Sciatic nerve (tissue), 2 donors: ENCODE data around the gene OR5K2. TPM values are rescaled to one million over a fixed set of nuclear protein-coding genes. Genes with fewer than 3 reads are reported as not detected.
A peak's percentile ranks its signal among the peaks of the same experiment; 100 is the strongest.

Experiments used
- ATAC-seq: fragments of 200-7000 bp; cut with Tn5 transposase; one replicate; pipeline ENCODE4 v1.9.1; 2020; ENCODE audit warnings: mild to moderate bottlenecking, moderate library complexity
- DNase-seq: peaks from one replicate; pipeline ENCODE4 v3.0.0-alpha.2; 2020; ENCODE audit warnings: low spot score
- intact Hi-C: fragments of 100-400 bp; cut with DNase I; formaldehyde crosslinking; loops from one replicate; pipeline ENCODE4 v1.14.2; 2022
- total RNA-seq: library from RNA; stranded (reverse); fragmentation: NEBNext Ultra II Directional; extraction: Animal tissue kit (Norgen Biotek cat#: 25700); gene quantifications from one replicate; pipeline ENCODE4 v1.2.1, GENCODE V29; 2021
- donor health status: DM: no; HTN: no; CAD: no.
- donor health status: DM: no; HTN: no; CAD: no.

The OR5K2 gene
- total RNA-seq, 1 donor from 2014 or later = not detected

GRCh38 chr3:98519351-98519750 lies 21.9 kb downstream of the OR5K2 start:
- ATAC-seq (no peak), DNase-seq (no peak)
- intact Hi-C loops = no loop called here

- intact Hi-C loops = no loop called here
- DNase-seq (peak; percentile 58), ATAC-seq (peak; percentile 25)
Measured at GRCh38 chr3:98521897-98522543, 24.5 kb downstream of the OR5K2 start.

GRCh38 chr3:98522544-98523281 lies 25.2 kb downstream of the OR5K2 start, which contains the start of gene CLDND1:
Gene CLDND1 (minus strand): TSS chr3:98522902. CDS start chr3:98521424, 1,478 bp downstream.
- ATAC-seq (peak; percentile 100), DNase-seq (peak; percentile 98)
- intact Hi-C loops = no loop called here

- intact Hi-C loops = no loop called here
- DNase-seq (no peak), ATAC-seq (no peak)
Measured at GRCh38 chr3:98525494-98525893, 28.0 kb downstream of the OR5K2 start.

GRCh38 chr3:98528474-98529346 lies 31.2 kb downstream of the OR5K2 start:
- intact Hi-C loops = no loop called here
- ATAC-seq = no peak
- no peak for DNase-seq

GRCh38 chr3:98529856-98530459 lies 32.5 kb downstream of the OR5K2 start:
- no peak for ATAC-seq
- intact Hi-C loops = no loop called here
- no peak for DNase-seq

GRCh38 chr3:98530676-98531075 lies 33.2 kb downstream of the OR5K2 start:
- intact Hi-C loops = no loop called here
- ATAC-seq (no peak), DNase-seq (no peak)

GRCh38 chr3:98531622-98532274 lies 34.3 kb downstream of the OR5K2 start, which contains the start of gene GPR15:
Gene GPR15 (plus strand): TSS chr3:98531978. CDS start chr3:98532034, 56 bp downstream.
- ATAC-seq (no peak), DNase-seq (no peak)
- intact Hi-C loops = no loop called here

GRCh38 chr3:98532275-98532637 lies 34.8 kb downstream of the OR5K2 start:
- ATAC-seq = no peak
- intact Hi-C loops = no loop called here
- no peak for DNase-seq

- ATAC-seq = no peak
Measured at GRCh38 chr3:98532709-98533571, 35.5 kb downstream of the OR5K2 start.

GRCh38 chr3:98534168-98534567 lies 36.7 kb downstream of the OR5K2 start:
- DNase-seq = no peak
- no peak for ATAC-seq
- intact Hi-C loops = no loop called here

More at GRCh38 chr3:98532709-98533571, 35.5 kb downstream of the OR5K2 start:
- DNase-seq = no peak
- intact Hi-C loops = no loop called here

GRCh38 chr3:98534734-98535133 lies 37.3 kb downstream of the OR5K2 start:
- DNase-seq (no peak), ATAC-seq (no peak)
- intact Hi-C loops = no loop called here

- no peak for DNase-seq
- intact Hi-C loops = no loop called here
- ATAC-seq = no peak
Measured at GRCh38 chr3:98536456-98537017, 39.1 kb downstream of the OR5K2 start.

- intact Hi-C loops = no loop called here
- DNase-seq = no peak
Measured at GRCh38 chr3:98540346-98540745, 42.9 kb downstream of the OR5K2 start.

GRCh38 chr3:98541695-98542094 lies 44.2 kb downstream of the OR5K2 start:
- intact Hi-C loops = no loop called here
- ATAC-seq (no peak), DNase-seq (no peak)

More at GRCh38 chr3:98540346-98540745, 42.9 kb downstream of the OR5K2 start:
- ATAC-seq = no peak

- ATAC-seq = no peak
- intact Hi-C loops = no loop called here
- no peak for DNase-seq
Measured at GRCh38 chr3:98542623-98543022, 45.1 kb downstream of the OR5K2 start.

GRCh38 chr3:98545940-98546339 lies 48.5 kb downstream of the OR5K2 start:
- intact Hi-C loops = no loop called here
- DNase-seq (no peak), ATAC-seq (no peak)
